Activated naive CD4-positive, alpha-beta T cell treated with anti-CD3 and anti-CD28 coated beads, Interleukin-2, amount 50 U/mL, for 16 hours (primary cell): Measurements from ENCODE around the gene METTL1.

ENCODE experiments used
- DNase-seq: peaks from one replicate; pipeline ENCODE4 v3.0.0-alpha.2; 2020

The METTL1 gene

DNA sequence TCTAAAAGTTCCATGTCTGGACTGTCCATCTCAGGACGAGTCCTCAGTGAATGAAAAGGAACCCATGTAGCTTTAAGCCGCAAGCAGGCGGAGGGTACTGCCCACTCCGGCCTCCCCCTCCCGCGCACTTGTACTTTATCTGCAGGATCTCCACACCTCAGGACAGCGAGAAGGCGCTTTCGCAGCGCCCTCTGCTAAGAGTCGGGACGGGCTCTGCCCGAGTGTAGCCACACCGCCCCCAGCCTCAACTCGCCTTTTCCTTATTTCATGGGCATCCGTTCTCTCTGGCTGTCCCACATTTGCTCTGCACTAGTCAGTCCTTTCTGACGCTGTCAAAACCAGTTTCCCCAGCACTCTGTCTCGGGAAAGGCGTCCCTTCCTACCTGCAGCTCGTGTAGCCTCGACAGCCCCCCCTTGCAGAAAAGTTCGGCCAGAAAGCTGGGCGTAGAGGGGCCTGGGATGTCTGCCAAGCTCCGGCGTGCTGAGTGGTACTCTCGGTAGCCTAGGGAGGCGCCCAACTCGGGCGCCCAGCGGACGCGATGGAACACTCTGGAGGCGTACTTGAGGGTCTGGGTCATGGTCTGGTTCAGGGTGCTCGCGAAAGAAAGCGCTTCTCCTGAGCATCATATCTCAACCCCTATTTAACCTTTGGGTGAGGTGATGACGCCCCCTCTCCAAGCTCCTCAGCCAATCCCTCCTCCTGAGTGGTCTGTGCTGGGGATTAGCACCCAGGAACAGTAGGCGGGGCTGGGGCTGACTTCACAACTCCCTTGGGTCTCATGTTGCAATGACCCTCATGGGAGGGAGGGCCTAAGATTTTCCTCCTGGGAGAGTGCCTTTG is 5.2 kb downstream of the METTL1 start, which contains the start of gene CYP27B1:
Gene CYP27B1 (minus strand): TSS at position 615 of the 841 bp plus-strand sequence. CDS start 37 bp downstream, at position 578.
- DNase-seq: no peak

DNA sequence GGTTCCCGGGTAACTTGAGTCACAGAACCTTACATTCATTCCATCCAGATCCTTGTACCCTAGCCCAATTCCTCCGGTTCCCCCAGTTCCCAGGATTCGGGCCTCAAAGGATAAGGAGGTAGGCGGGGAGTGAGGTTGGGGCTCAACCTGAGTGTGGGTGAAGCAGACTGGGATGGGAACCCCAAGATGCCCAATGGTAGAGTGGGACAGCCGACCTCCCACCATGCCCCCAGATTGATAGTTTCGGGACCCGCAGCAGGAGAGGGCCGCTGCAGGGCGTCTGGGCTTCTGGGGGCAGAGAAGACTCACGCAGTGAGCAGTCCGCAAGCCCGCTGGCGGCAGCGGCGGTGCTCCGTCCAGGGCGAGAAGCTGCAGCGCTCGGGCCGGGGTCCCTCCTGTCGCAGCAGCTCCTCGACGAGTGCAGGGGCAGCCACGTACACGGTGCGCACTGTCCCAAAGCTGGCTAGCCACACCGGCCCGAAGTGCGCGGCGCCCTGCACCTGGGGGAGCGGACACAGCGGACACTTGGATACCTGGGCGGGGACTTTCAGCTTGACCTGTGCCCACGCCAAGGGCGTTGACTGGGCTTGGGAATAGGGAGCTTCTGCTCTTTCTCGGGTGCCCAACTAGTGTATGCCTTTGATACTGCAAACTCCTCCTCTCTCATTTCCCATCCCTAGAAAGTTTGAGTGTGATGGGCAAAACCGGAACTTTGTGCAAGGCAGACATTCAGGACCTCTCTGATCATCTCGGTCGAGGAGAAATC is 6.0 kb downstream of the METTL1 start:
- no peak for DNase-seq

DNA sequence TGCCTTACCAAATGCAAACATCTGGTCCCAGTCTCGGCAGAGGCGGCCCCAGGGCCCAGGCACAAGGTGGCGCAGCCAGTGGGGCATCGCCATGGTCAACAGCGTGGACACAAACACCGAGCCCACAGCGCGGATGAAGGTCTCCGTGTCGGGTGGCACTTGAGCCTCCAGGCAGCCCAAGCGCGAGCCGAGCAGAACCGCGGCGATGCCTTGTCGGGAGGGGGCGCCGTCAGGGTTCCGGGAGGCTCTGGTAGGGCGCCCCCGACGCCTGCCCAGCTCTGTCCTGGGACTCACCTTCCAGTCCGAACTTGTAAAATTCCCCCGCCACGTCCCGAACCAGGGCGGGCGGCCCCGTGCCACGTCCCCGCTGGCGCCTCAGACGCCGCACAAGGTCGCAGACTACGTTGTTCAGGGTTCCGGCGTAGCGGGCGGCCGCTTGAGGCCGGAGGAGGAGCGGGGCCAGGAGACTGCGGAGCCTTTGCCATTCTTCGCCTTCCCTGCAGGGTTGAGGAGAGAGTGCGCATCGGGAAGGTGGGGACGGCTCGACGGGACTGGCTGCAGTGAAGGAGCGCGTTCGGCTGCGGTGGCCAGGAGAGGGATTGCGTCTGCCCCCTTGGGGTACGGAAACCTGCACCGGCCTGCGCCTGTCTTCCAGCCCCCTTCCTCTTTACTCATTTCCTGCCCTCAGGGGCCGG is 6.8 kb downstream of the METTL1 start:
- DNase-seq: peak; percentile 68

DNA sequence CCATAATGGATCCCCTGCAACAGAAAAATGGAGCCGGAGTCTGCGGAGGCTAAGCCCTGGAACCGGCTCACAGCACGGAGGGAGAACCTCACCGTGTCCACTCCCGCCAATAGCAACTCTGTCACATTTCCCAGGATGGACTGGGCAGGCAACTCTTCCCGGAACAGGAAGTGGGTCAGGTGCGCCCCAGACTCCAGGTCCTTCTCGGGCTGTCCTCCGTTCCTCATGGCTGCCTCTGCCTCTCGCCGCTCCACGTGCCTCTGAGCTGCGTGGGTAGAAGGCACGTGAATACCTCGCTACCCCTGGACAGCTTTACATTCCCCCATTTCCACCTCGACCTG is 7.3 kb downstream of the METTL1 start:
- DNase-seq: peak; percentile 57

DNA sequence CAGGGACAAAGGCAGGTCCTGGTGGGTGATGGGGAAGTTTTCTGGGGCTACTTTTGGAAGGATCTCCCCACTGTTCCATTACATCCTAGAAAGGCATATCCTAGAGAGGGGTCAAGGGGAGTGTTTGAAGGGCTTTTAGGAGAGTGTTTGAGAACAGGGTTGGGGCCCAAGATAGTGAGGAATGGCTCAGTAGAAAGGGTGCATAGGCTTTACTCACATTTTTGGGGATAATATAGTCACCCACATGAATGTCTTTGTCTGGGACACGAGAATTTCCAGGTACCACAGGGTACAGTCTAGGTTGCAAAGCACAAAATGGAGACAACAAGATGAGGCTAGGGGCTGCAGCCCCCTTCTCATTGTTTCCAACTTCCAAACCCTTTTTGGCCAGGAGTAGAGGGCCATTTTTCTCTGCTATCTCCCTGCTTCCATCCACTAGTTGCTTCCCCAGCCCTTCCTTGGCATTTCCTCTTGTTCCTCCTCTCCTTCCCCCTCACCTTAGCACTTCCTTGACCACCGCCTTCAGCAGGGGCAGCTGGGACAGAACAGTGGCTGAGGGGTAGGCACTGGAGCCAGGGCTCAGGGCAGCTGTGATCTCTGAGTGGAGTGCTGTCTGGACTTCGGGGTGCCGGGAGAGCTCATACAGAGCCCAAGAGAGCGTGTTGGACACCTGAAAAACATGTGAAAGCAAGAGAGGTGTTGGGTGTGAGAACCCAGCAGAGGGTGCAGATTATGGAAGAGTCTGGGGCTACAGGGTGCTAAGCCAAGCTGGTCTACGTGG is 7.8 kb downstream of the METTL1 start:
- no peak for DNase-seq

DNA sequence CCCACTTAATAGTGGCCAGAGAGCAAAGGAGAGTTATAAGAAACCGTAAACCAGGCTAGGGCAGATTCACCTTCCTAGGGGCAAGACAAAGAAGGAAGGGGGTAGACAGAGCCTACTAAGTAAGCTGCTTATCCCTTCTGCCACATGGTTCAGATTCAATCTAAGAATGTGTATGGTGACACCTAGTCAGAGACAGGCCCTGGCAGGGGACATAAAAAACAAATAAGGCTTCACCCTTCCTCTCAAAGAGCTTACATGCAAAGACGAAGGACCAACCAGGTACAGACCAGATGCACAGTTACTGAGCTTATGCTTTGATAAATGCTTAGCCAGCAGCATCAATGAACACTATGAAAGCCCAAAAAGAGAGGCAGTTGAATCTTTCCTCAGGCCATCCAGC is 9.4 kb downstream of the METTL1 start:
- DNase-seq: no peak

DNA sequence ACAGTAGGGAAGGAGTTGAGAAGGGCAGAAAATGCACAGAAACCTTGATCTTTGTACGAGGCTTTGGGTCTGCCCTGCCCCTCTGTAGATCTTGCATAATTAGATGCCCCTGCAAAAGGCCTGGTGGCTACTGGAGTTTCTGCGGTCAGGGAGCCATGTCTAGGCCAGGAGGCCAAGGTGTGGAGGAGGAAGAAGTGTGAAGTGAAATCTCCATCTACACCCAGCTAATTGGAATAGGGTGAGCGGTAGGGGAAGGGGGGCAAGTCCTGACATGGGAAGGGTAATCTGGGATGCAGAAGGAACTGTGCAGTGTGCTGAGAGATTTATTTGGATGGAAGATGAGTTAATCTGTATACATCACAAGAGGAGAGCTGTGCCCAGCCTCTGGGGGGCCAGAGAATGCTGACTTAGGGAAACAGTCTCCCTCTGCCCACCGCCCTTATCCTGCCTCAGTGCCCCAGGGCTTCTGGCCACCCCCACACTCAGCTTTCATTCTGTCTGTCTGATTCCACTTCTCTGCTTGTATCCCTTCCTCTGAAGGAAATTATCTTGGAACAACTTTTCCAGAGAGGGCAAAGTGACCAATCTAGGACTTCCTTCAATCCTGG is 10.4 kb downstream of the METTL1 start:
- no peak for DNase-seq

DNA sequence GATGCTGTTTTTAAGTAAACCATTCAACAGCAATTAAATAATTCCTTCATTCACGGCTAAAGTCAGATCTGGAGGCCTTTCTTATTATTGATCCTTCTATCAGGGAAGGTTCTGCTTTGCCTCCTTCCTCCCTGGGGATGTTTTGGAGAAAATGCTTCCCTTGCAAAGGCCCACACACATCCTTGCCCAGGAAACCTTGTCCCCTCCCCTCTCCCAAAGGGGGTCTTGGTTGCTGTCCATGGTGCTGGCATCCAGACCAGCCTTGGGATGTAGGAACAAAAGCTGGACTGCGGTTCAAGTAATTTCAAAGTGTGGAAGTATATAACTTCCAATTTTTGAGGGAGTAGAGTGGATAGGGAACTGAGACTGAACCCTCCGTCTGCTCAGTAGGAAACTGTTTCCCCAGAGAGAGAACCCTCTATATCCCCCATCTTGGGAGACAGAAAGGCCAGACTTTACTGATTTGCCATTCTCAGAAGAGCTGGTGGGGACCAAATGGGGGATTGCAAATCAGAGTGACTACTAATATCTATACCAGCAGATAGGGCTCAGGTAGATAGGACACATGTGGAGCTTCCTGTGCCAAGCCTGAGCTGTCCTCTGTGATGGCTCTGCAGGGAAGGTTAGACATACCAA is 11.4 kb downstream of the METTL1 start:
- DNase-seq: no peak

DNA sequence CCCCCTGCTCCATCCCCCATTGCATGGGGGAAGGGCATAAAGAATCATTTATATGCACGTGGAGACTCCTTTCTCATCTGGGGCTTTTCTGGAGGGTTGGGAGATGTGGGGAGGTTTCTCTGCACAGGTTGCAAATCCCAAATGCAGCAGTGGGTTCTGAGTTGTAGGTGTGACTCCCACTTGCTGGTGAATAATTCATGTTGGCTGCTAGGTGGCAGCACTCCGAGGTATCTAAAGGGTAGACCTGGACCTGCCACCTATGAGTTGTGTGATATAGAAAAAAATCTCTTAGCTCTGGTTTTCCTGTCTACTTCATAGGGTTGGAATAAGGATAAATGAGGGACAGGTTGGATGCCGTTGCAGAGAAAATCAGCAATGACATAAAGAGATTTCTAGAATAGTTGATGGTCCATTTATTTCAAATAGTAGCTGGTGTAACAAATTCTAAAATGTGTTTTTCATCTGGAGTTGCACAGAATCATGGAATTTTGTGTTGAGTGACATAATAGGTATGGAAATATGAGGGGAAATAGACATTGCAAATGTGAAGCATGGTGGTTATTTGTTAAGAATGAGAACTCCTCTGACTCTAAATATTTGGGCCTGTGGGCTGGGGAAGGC is 12.4 kb downstream of the METTL1 start:
- DNase-seq: peak; percentile 54

DNA sequence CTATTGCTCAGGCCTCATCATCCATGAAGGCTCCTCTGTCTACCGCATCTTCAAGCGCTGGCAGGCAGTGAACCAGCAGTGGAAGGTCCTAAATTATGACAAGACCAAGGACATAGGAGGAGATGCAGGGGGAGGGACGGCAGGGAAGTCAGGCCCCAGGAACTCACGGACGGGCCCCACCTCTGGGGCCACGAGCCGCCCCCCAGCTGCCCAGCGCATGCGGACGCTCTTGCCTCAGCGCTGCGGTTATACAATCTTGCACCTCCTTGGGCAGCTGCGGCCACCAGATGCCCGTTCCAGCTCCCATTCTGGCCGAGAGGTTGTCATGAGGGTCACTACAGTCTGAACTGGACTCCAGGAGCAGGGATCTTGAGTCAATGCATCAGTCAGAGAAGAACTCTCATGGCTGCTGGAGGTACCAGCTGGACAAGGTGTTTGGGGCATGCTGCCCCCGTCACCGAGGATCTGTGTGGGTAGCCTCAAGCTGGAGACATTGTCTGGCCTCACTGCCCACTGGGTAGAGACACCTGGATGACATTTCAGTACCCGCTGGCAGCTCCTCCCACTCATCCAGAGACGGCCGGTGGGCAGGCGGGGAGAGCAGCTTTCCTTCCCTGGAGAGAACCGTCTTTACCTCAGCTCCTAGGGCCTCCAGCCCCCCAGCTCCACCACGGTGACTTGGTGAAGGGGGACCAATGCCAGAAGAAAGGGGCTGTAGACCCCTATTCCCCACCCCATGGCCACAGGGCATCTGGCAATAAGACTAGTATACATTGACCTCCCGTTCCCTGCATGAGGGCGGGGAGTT is 13.1 kb downstream of the METTL1 start:
- DNase-seq: no peak

DNA sequence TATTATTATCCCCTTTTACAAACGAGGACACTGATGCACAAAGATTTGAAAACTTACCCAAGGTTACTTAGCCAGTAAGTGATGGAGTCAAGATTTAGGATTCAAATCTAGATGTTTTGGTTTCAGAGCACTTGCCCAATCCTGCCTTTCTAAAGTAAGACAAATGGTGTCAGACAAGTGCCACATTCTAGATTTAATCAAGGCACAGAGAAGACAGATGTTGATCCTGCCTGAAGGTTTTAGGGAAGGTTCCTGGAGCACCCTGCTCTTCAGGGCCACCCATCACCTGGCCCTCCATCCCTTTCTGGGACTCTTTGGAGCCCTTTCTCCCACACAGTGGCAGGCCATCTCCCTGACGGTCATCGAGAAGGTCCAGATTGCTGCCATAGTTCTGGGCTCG is 14.1 kb downstream of the METTL1 start:
- DNase-seq: no peak

DNA sequence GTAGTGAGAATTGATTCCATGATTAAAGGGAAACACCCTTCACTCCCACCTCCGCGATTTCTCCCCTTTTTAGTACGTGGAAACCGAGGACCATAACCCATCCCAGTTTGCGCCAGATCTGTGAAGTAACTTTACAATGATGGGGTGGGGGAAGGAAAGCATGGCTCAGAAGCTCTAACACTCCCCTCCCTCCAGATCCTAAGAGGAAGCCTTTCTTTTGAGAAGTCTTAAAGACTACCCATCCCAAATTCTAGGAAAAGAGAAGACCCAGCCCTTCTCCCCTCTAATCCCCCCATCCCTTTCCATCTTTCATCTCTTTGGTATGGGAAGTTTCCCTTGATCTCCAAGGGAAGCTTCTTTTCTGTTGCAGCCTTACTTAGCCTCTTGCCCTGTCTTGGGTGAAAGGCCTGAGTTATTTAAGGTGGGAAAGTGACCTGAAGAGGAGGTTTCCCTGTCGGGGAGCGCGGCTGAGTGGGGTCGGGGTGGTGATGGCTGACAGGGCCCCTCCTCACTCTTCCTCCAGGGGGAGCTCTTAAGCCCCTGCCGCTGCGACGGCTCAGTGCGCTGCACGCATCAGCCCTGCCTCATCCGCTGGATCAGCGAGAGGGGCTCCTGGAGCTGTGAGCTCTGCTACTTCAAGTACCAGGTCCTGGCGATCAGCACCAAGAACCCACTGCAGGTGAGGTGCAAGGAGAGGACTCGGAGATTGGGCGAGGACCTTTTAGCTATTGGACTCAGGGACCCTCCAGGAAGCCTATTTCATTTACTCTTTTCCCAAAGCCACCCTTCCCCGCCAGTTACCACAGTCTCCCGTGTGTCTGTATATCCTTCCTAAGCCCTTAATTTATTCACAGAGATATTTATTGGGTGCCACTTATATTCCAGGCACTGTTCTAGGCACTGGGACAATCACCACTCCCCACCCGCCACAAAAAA is 15.2 kb downstream of the METTL1 start:
- peak; percentile 78 for DNase-seq

DNA sequence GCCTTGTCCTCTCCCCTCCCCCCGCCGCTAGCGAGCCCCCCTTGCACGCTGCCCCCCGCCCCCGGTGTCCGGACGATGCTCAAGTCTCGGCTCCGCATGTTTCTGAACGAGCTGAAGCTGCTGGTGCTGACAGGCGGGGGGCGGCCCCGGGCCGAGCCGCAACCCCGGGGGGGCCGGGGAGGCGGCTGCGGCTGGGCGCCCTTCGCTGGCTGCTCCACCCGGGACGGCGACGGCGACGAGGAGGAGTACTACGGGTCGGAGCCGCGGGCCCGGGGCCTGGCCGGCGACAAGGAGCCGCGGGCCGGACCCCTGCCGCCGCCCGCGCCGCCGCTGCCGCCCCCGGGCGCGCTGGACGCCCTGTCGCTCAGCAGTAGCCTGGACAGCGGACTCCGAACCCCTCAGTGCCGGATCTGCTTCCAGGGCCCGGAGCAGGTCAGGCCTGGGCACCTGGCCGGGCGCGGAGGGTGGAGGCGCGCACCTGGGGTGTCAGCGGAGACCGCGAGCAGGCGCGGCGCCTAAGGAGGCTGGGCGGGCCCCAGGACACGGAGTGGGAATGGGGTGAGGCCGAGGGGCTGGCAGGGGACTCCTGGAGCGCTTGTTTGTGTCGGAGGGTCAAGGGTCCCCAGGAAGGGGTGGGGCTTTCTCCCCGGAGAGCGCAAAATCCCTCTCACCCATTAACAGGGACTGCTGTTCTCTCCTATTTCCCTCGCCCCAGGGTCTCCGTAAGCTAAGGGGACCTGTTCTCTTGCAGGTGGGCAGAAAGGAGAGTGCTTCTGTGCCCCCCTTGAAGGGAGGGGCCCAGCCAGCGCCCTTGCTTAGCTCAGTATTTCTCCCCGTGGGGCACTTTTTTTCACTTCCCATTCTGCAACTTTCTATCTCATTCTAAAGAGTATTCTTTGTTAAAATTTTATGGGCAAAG is 16.2 kb downstream of the METTL1 start:
- peak; percentile 33 for DNase-seq

DNA sequence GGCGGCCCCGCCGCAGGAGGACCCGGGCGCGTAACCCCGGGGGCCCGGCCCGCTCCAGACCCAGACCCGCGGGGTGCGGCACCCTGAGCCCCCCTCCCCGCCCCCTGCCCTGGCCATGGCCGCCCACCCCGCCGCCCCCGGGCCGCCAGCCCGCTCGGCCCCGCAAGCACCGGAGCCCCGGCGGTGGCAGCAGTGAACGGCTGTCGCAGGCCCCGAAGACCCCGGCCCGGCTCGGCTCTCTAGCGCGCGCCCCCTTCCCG is 16.8 kb downstream of the METTL1 start:
- DNase-seq: no peak

DNA sequence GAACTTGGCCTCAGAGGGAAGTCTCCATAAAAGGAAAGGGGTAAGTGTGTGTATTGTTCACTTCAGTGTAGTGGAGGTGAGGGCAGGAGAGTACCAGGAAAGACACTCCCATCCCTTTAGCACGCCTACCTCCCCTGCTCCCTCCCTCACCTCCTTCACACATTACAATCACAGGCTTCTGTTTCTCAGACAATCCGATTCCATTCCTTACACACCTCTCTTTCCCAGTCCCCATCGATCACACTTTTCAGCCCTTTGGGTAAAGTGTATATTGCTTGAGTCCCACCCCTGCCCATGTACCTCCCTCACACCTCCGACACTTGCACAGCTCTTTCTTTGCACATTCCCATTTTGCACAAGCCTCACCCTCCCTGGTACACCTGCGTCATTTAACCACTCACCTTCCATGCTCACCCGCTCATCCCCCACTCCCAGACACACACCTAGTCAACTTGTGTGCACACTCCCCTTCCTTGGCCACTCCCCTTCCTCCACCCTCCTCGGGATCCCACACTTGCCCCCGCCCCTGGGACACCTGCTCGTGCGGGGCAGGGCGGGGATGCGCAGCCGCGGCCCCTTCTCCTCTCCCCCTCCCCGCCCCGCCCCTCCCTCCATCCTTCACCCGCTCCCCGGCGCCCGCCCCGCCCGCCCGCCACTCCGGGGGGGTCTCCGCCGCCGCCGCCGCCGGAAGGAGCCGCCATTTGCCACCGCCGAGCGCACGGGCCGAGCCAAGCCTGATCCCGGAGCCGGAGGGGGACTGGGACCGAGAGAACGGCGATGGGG is 17.3 kb downstream of the METTL1 start, which contains the start of gene MARCHF9:
Gene MARCHF9 (plus strand): TSS at position 693 of the 783 bp plus-strand sequence. CDS start 426 bp downstream, outside the sequence.
- peak; percentile 88 for DNase-seq

DNA sequence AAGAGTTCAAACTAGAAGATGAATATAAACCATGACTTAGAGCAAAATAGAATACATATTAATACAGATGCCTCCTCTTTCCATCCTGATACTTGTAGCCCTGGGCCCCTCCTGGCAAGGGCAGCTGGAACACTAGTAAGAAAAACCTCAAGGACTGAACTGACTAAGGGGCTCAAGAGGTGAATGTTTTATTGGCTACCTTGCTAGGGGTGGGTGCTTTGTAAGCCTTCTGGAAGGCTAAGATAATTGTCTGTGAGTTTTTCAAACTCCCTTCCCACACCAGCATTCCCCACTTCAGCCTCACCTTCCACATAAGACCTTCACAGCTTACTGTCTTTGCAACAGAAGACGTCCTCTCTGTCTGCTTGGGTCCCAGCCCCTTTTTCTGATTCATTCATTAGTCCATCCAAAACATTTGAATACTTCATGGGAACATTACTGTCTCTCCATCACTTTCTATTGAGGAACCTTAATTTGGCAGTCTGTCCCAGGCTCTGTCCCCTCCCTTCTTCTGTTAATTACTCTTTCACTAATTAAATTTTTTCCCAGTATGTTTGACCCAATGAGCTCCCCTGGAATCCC is 18.1 kb downstream of the METTL1 start:
- no peak for DNase-seq

DNA sequence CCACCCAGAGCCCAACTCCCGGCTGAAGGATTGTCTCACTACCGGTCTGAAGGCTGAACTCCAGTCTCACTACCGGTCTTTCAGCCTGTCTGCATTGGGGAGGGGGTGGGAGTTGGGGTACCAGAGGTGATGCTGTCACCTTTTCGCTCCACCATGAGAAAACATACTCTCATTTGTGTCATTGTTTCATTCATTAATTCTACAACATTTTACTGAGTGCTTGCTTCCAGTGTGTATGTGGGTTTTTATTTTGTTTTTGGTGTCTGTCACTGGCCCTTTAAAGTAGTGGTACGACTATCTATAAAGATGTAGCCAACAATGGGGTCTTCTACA is 19.3 kb downstream of the METTL1 start:
- DNase-seq: no peak
